WERI-Rb-1 (cell line): ENCODE measurements around the gene OSBPL10.
"Not testable (repeated sequence)": the region's sequence is repeated elsewhere in the genome, so short reads cannot be mapped to it uniquely, and the experiment has no call there.

Source experiments
- DNase-seq: peaks from one replicate; pipeline ENCODE4 v3.0.0-alpha.2; 2020
- H3K27ac ChIP-seq: fragments of 250-450 bp; sonication (Bioruptor Pico); 2 replicates; pipeline ENCODE4 v1.5.1; 2020; ENCODE audit warnings: mild to moderate bottlenecking, moderate library complexity
- H3K27me3 ChIP-seq: fragments of 250-450 bp; sonication (Bioruptor Pico); 2 replicates; pipeline ENCODE4 v1.5.1; 2021; ENCODE audit warnings: mild to moderate bottlenecking, low read depth, moderate library complexity; ENCODE audit not compliant: insufficient read depth, severe bottlenecking
- H3K36me3 ChIP-seq: fragments of 250-450 bp; sonication (Bioruptor Pico); 2 replicates; pipeline ENCODE4 v1.5.1; 2020; ENCODE audit warnings: mild to moderate bottlenecking, moderate library complexity
- H3K4me3 ChIP-seq: 2 replicates; pipeline ENCODE4 v1.5.1; 2011; ENCODE audit warnings: low read depth, mild to moderate bottlenecking, control low read depth, low read length
- H3K9me3 ChIP-seq: fragments of 250-450 bp; sonication (Bioruptor Pico); 2 replicates; pipeline ENCODE4 v1.5.1; 2021; ENCODE audit warnings: mild to moderate bottlenecking, moderate library complexity; ENCODE audit not compliant: severe bottlenecking
- CTCF ChIP-seq: IDR thresholded peaks from 2 replicates; pipeline ENCODE4 v1.5.1; 2011; ENCODE audit warnings: low read depth, mild to moderate bottlenecking, control low read depth, inconsistent platforms, low read length

The OSBPL10 gene

GRCh38 chr3:31875437-31875836 is 105.6 kb downstream of the OSBPL10 start:
- Histone ChIP-seq H3K36me3 (no peaks in the 10 kb centered on the region), H3K9me3 (no peaks in the 10 kb centered on the region), H3K27ac (no peak overlapping the region), H3K4me3 (no peak overlapping the region), H3K27me3 (no peaks in the 10 kb centered on the region)
- DNase-seq, result no peak
- no peak for TF ChIP-seq CTCF

- no peak overlapping the region for H3K27ac ChIP-seq
- no peak for DNase-seq
- TF ChIP-seq CTCF, result no peak
These were observed 107.7 kb downstream of the OSBPL10 start for GRCh38 chr3:31873254-31873820.

GRCh38 chr3:31871939-31872507 is 109.0 kb downstream of the OSBPL10 start:
- Histone ChIP-seq H3K9me3 (no peaks in the 10 kb centered on the region), H3K27ac (no peak overlapping the region), H3K27me3 (no peaks in the 10 kb centered on the region), H3K36me3 (no peaks in the 10 kb centered on the region), H3K4me3 (no peak overlapping the region)
- TF ChIP-seq CTCF, result no peak
- no peak for DNase-seq

More at GRCh38 chr3:31873254-31873820, 107.7 kb downstream of the OSBPL10 start:
- no peaks in the 10 kb centered on the region for H3K27me3 ChIP-seq
- H3K36me3 ChIP-seq, result no peaks in the 10 kb centered on the region
- H3K4me3 ChIP-seq, result no peak overlapping the region
- H3K9me3 ChIP-seq, result no peaks in the 10 kb centered on the region

- not testable (repeated sequence) for H3K9me3 ChIP-seq, H3K27ac ChIP-seq, DNase-seq, H3K4me3 ChIP-seq, H3K36me3 ChIP-seq, H3K27me3 ChIP-seq
These were observed 111.0 kb downstream of the OSBPL10 start for GRCh38 chr3:31870111-31870510.

GRCh38 chr3:31868236-31868635 is 112.8 kb downstream of the OSBPL10 start:
- no peak overlapping the region for H3K4me3 ChIP-seq
- DNase-seq, result no peak
- H3K27ac ChIP-seq, result no peak overlapping the region
- no peaks in the 10 kb centered on the region for H3K9me3 ChIP-seq
- no peaks in the 10 kb centered on the region for H3K36me3 ChIP-seq
- no peaks in the 10 kb centered on the region for H3K27me3 ChIP-seq
- no peak for TF ChIP-seq CTCF

GRCh38 chr3:31862666-31863279 is 118.3 kb downstream of the OSBPL10 start:
- Histone ChIP-seq H3K9me3 (no peaks in the 10 kb centered on the region), H3K27me3 (no peaks in the 10 kb centered on the region), H3K4me3 (no peak overlapping the region), H3K27ac (no peak overlapping the region), H3K36me3 (no peaks in the 10 kb centered on the region)
- DNase-seq, result no peak
- no peak for TF ChIP-seq CTCF
